SK-N-SH treated with all-trans-retinoic acid at 6 μM for 48 hours (cell line): Measurements from ENCODE around the gene NSG2.

Source experiments
- ATAC-seq: fragments of 200-7000 bp; cut with Tn5 transposase; 3 replicates; pipeline ENCODE4 v1.9.1; 2020; ENCODE audit warnings: mild to moderate bottlenecking, moderate library complexity
- ARNTL ChIP-seq: fragments of 450-650 bp; formaldehyde crosslinking; IDR thresholded peaks from 2 replicates; pipeline ENCODE4 v1.5.0; 2020; ENCODE audit warnings: low read depth, mild to moderate bottlenecking, moderate library complexity, borderline replicate concordance
- BACH2 ChIP-seq: fragments of 250-450 bp; sonication (Bioruptor Pico); IDR thresholded peaks from 2 replicates; pipeline ENCODE4 v1.9.0; 2021; ENCODE audit warnings: mild to moderate bottlenecking, borderline replicate concordance
- CSDC2 ChIP-seq: fragments of 250-450 bp; sonication (Bioruptor Pico); IDR thresholded peaks from 2 replicates; pipeline ENCODE4 v1.5.0; 2020; ENCODE audit warnings: mild to moderate bottlenecking, moderate library complexity
- ESRRG ChIP-seq: fragments of 250-450 bp; sonication (Bioruptor Pico); IDR thresholded peaks from 2 replicates; pipeline ENCODE4 v1.6.1; 2021; ENCODE audit warnings: mild to moderate bottlenecking
- GLIS3 ChIP-seq: fragments of 250-450 bp; sonication (Bioruptor Pico); IDR thresholded peaks from 2 replicates; pipeline ENCODE4 v1.5.0; 2020; ENCODE audit warnings: mild to moderate bottlenecking, moderate library complexity
- ISL1 ChIP-seq: fragments of 250-450 bp; sonication (Bioruptor Pico); IDR thresholded peaks from 2 replicates; pipeline ENCODE4 v2.1.2; 2022; ENCODE audit warnings: mild to moderate bottlenecking, moderate library complexity
- OSR1 ChIP-seq: fragments of 250-450 bp; sonication (Bioruptor Pico); IDR thresholded peaks from 2 replicates; pipeline ENCODE4 v1.8.0; 2022; ENCODE audit warnings: moderate library complexity, mild to moderate bottlenecking, inconsistent platforms
- PPARA ChIP-seq: fragments of 250-450 bp; sonication (Bioruptor Pico); IDR thresholded peaks from 2 replicates; pipeline ENCODE4 v1.5.0; 2020; ENCODE audit warnings: mild to moderate bottlenecking, borderline replicate concordance
- RARB ChIP-seq: fragments of 250-450 bp; sonication (Bioruptor Pico); IDR thresholded peaks from 2 replicates; pipeline ENCODE4 v1.8.0; 2021; ENCODE audit warnings: mild to moderate bottlenecking, moderate library complexity
- SNAI2 ChIP-seq: fragments of 250-450 bp; sonication (Bioruptor Pico); IDR thresholded peaks from 2 replicates; pipeline ENCODE4 v1.5.0; 2020; ENCODE audit warnings: mild to moderate bottlenecking, moderate library complexity
- TOX ChIP-seq: fragments of 250-450 bp; sonication (Bioruptor Pico); IDR thresholded peaks from 2 replicates; pipeline ENCODE4 v1.8.0; 2021; ENCODE audit warnings: mild to moderate bottlenecking, moderate library complexity, borderline replicate concordance
- ZC3H10 ChIP-seq: fragments of 250-450 bp; sonication (Bioruptor Pico); IDR thresholded peaks from 2 replicates; pipeline ENCODE4 v1.5.1; 2021; ENCODE audit warnings: mild to moderate bottlenecking, moderate library complexity
- ZFP3 ChIP-seq: fragments of 250-450 bp; sonication (Bioruptor Pico); IDR thresholded peaks from 2 replicates; pipeline ENCODE4 v1.5.0; 2020; ENCODE audit warnings: mild to moderate bottlenecking, moderate library complexity
- ZFP30 ChIP-seq: fragments of 450-650 bp; formaldehyde crosslinking; IDR thresholded peaks from 2 replicates; pipeline ENCODE4 v1.5.0; 2022; ENCODE audit warnings: mild to moderate bottlenecking, moderate library complexity
- ZNF565 ChIP-seq: fragments of 450-650 bp; formaldehyde crosslinking; conservative IDR thresholded peaks from 2 replicates; pipeline ENCODE4 v1.5.0; 2020; ENCODE audit warnings: low read depth, mild to moderate bottlenecking, moderate library complexity
- ZNF70 ChIP-seq: fragments of 450-650 bp; formaldehyde crosslinking; IDR thresholded peaks from 2 replicates; pipeline ENCODE4 v1.5.0; 2020; ENCODE audit warnings: mild to moderate bottlenecking, moderate library complexity
- ZNF8 ChIP-seq: fragments of 450-650 bp; formaldehyde crosslinking; IDR thresholded peaks from 2 replicates; pipeline ENCODE4 v1.5.0; 2020; ENCODE audit warnings: mild to moderate bottlenecking, moderate library complexity
- TF ChIP-seq, protein P1 (sequence below): fragments of 250-450 bp; sonication (Bioruptor Pico); IDR thresholded peaks from 2 replicates; pipeline ENCODE4 v1.5.1; 2021; ENCODE audit warnings: mild to moderate bottlenecking, moderate library complexity
- TF ChIP-seq, protein P2 (sequence below): fragments of 250-450 bp; sonication (Bioruptor Pico); IDR thresholded peaks from 2 replicates; pipeline ENCODE4 v1.5.0; 2020; ENCODE audit warnings: mild to moderate bottlenecking, moderate library complexity
- TF ChIP-seq, protein P3 (sequence below): fragments of 250-450 bp; sonication (Bioruptor Pico); IDR thresholded peaks from 2 replicates; pipeline ENCODE4 v1.8.0; 2021; ENCODE audit warnings: low read depth, mild to moderate bottlenecking, moderate library complexity, borderline replicate concordance
- TF ChIP-seq, protein P4 (sequence below): fragments of 250-450 bp; sonication (Bioruptor Pico); IDR thresholded peaks from 2 replicates; pipeline ENCODE4 v1.5.1; 2020; ENCODE audit warnings: low read depth, mild to moderate bottlenecking, moderate library complexity
- TF ChIP-seq, protein P5 (sequence below): fragments of 250-450 bp; sonication (Bioruptor Pico); IDR thresholded peaks from 2 replicates; pipeline ENCODE4 v1.8.0; 2020; ENCODE audit warnings: mild to moderate bottlenecking, moderate library complexity, borderline replicate concordance

The NSG2 gene

DNA sequence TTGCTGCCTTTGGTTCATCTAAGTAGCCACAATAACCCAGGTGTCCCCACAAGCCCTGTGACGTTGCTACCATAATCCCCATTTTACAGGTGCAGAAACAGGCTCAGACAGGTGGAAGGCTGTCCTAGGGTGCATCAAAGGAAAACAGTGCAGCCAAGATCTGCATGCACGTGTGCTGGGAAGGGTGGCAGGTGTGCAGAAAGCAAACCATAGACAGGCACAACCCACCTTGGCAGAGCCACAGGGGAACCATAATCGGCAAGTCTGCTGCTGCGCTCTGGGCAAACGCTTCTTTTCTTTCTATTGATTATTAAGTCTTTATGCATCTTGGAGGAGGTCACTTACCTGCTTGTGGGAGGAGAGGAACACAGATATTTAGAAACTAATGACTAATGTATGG lies 7.1 kb downstream of the NSG2 start:
- TF ChIP-seq BACH2 (no peak), ZFP30 (CRISPR knock-in tag) (no peak), ISL1 (CRISPR knock-in tag) (no peak), ZNF70 (CRISPR knock-in tag) (no peak), ARNTL (CRISPR knock-in tag) (no peak), TOX (CRISPR knock-in tag) (no peak), OSR1 (CRISPR knock-in tag) (no peak), PPARA (CRISPR knock-in tag) (no peak), ZNF565 (no peak), GLIS3 (CRISPR knock-in tag) (no peak)
- TF ChIP-seq, protein P1, sequence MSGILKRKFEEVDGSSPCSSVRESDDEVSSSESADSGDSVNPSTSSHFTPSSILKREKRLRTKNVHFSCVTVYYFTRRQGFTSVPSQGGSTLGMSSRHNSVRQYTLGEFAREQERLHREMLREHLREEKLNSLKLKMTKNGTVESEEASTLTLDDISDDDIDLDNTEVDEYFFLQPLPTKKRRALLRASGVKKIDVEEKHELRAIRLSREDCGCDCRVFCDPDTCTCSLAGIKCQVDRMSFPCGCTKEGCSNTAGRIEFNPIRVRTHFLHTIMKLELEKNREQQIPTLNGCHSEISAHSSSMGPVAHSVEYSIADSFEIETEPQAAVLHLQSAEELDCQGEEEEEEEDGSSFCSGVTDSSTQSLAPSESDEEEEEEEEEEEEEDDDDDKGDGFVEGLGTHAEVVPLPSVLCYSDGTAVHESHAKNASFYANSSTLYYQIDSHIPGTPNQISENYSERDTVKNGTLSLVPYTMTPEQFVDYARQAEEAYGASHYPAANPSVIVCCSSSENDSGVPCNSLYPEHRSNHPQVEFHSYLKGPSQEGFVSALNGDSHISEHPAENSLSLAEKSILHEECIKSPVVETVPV (CRISPR knock-in tag) = no peak
- TF ChIP-seq, protein P2, sequence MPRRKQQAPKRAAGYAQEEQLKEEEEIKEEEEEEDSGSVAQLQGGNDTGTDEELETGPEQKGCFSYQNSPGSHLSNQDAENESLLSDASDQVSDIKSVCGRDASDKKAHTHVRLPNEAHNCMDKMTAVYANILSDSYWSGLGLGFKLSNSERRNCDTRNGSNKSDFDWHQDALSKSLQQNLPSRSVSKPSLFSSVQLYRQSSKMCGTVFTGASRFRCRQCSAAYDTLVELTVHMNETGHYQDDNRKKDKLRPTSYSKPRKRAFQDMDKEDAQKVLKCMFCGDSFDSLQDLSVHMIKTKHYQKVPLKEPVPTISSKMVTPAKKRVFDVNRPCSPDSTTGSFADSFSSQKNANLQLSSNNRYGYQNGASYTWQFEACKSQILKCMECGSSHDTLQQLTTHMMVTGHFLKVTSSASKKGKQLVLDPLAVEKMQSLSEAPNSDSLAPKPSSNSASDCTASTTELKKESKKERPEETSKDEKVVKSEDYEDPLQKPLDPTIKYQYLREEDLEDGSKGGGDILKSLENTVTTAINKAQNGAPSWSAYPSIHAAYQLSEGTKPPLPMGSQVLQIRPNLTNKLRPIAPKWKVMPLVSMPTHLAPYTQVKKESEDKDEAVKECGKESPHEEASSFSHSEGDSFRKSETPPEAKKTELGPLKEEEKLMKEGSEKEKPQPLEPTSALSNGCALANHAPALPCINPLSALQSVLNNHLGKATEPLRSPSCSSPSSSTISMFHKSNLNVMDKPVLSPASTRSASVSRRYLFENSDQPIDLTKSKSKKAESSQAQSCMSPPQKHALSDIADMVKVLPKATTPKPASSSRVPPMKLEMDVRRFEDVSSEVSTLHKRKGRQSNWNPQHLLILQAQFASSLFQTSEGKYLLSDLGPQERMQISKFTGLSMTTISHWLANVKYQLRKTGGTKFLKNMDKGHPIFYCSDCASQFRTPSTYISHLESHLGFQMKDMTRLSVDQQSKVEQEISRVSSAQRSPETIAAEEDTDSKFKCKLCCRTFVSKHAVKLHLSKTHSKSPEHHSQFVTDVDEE = no peak
- TF ChIP-seq, protein P3, sequence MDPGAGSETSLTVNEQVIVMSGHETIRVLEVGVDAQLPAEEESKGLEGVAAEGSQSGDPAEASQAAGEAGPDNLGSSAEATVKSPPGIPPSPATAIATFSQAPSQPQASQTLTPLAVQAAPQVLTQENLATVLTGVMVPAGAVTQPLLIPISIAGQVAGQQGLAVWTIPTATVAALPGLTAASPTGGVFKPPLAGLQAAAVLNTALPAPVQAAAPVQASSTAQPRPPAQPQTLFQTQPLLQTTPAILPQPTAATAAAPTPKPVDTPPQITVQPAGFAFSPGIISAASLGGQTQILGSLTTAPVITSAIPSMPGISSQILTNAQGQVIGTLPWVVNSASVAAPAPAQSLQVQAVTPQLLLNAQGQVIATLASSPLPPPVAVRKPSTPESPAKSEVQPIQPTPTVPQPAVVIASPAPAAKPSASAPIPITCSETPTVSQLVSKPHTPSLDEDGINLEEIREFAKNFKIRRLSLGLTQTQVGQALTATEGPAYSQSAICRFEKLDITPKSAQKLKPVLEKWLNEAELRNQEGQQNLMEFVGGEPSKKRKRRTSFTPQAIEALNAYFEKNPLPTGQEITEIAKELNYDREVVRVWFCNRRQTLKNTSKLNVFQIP = no peak
- ATAC-seq = no peak

DNA sequence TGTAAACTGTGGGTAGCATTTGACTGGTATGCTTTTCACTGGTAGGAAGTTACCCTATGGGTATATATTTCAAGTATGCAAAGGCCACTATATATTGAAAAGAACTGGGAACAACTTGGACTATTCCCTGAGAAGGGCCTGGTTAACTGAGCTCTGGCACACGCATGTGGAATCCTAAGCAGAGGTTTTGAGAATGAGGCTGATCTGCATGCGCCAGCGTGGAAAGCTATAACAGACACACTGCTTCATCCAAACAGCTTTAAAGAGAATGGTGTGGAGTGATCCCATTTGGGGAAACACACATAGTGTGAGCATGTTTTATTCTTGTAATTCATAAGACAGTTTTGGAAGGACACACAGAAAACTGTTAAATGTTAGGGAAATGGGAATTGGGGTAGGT lies 8.4 kb downstream of the NSG2 start:
- no peak for ATAC-seq
- no peak for TF ChIP-seq ZFP3 (CRISPR knock-in tag)
- TF ChIP-seq, protein P2 = no peak
- no peak for TF ChIP-seq CSDC2 (CRISPR knock-in tag)
- TF ChIP-seq ZNF8 (CRISPR knock-in tag) = no peak
- no peak for TF ChIP-seq ISL1 (CRISPR knock-in tag)
- TF ChIP-seq ZNF70 (CRISPR knock-in tag) = no peak
- no peak for TF ChIP-seq RARB
- TF ChIP-seq ARNTL (CRISPR knock-in tag) = no peak
- TF ChIP-seq, protein P4, sequence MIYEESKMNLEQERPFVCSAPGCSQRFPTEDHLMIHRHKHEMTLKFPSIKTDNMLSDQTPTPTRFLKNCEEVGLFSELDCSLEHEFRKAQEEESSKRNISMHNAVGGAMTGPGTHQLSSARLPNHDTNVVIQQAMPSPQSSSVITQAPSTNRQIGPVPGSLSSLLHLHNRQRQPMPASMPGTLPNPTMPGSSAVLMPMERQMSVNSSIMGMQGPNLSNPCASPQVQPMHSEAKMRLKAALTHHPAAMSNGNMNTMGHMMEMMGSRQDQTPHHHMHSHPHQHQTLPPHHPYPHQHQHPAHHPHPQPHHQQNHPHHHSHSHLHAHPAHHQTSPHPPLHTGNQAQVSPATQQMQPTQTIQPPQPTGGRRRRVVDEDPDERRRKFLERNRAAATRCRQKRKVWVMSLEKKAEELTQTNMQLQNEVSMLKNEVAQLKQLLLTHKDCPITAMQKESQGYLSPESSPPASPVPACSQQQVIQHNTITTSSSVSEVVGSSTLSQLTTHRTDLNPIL (CRISPR knock-in tag) = no peak
- TF ChIP-seq ZNF565 = no peak
- TF ChIP-seq BACH2 = no peak
- no peak for TF ChIP-seq ZC3H10
- TF ChIP-seq ZFP30 (CRISPR knock-in tag) = no peak
- TF ChIP-seq ESRRG (CRISPR knock-in tag) = no peak
- no peak for TF ChIP-seq OSR1 (CRISPR knock-in tag)
- TF ChIP-seq TOX (CRISPR knock-in tag) = no peak

DNA sequence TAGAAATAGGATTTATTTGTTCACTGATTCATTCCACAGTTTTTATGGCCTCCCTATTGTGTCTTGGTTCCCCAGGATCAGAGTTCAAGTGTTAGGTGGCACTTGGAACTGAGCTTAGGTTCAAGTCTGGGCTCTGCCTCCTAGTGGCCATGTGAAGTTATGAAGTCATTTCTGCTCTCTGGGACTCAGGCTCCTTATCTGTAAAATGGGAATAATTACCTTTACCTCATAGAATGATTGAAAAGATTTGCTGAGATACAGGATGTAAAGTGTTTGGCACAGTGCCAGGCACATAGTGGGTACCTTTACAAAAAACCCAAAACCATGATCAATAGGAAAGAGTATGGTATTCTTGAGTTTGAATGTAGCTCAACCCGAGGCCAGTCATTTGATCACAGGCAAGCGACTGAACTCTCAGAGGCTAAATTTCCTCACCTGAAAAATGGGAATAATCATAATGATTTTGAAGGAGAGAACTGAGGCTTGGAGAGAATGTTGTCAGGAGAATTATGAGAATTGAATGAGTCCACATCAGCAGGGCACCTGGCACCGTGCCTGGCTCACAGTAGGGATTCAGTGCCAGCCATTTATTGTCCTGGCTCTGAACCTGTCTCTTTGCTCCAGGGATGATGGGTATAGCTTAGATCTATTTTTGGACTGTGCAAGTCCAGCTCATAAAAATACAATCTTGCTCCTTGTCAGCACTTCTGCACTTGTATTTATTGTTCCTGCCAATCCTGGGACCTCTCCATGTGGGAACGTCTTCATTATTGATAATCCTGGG lies 10.8 kb downstream of the NSG2 start:
- no peak for ATAC-seq
- TF ChIP-seq, protein P5, sequence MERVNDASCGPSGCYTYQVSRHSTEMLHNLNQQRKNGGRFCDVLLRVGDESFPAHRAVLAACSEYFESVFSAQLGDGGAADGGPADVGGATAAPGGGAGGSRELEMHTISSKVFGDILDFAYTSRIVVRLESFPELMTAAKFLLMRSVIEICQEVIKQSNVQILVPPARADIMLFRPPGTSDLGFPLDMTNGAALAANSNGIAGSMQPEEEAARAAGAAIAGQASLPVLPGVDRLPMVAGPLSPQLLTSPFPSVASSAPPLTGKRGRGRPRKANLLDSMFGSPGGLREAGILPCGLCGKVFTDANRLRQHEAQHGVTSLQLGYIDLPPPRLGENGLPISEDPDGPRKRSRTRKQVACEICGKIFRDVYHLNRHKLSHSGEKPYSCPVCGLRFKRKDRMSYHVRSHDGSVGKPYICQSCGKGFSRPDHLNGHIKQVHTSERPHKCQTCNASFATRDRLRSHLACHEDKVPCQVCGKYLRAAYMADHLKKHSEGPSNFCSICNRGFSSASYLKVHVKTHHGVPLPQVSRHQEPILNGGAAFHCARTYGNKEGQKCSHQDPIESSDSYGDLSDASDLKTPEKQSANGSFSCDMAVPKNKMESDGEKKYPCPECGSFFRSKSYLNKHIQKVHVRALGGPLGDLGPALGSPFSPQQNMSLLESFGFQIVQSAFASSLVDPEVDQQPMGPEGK (CRISPR knock-in tag) = no peak
- TF ChIP-seq ZFP3 (CRISPR knock-in tag) (no peak), ZNF8 (CRISPR knock-in tag) (no peak), SNAI2 (CRISPR knock-in tag) (no peak), CSDC2 (CRISPR knock-in tag) (no peak), ZNF565 (no peak)
